ENCODE results near the gene CADM2.

CADM2 gene

GRCh38 chr3:85567071-85567676 lies 608.4 kb downstream of the CADM2 start:
- H3K36me3 ChIP-seq (ENCODE audit: insufficient read depth): no peaks in the 10 kb centered on the region
- no peak overlapping the region for H3K4me2 ChIP-seq
- H3K27me3 ChIP-seq (ENCODE audit: insufficient read depth, low read depth): no peaks in the 10 kb centered on the region
- H3K4me1 ChIP-seq (ENCODE audit: low read depth, poor library complexity, severe bottlenecking): no peaks in the 10 kb centered on the region
- no peaks in the 10 kb centered on the region for H3K79me2 ChIP-seq (ENCODE audit: insufficient read depth, low read depth)
- H2AFZ ChIP-seq (ENCODE audit: low read depth): no peak overlapping the region
- no peak overlapping the region for H3K9ac ChIP-seq
- 0 out of 2 replicates have a peak, but pooled peaks have one; percentile 19 for TF ChIP-seq CTCF (conservative IDR thresholded peaks at IDR 0.05; ENCODE audit: low read depth, low read length)
- no peaks in the 10 kb centered on the region for H4K20me1 ChIP-seq (ENCODE audit: insufficient read depth)
- no peak overlapping the region for H3K4me3 ChIP-seq (IDR thresholded peaks at IDR 0.05; ENCODE audit: insufficient read depth, low read depth, low read length)
- no peak overlapping the region for H3K27ac ChIP-seq

GRCh38 chr3:85570819-85571218 lies 612.0 kb downstream of the CADM2 start:
- Histone ChIP-seq H4K20me1 (ENCODE audit: insufficient read depth) (no peaks in the 10 kb centered on the region), H3K4me2 (no peak overlapping the region), H3K4me1 (ENCODE audit: low read depth, poor library complexity, severe bottlenecking) (no peaks in the 10 kb centered on the region), H3K27me3 (ENCODE audit: insufficient read depth, low read depth) (no peaks in the 10 kb centered on the region), H3K27ac (no peak overlapping the region), H3K4me3 (IDR thresholded peaks at IDR 0.05; ENCODE audit: insufficient read depth, low read depth, low read length) (no peak overlapping the region), H3K9ac (no peak overlapping the region), H2AFZ (ENCODE audit: low read depth) (no peak overlapping the region), H3K36me3 (ENCODE audit: insufficient read depth) (no peaks in the 10 kb centered on the region), H3K79me2 (ENCODE audit: insufficient read depth, low read depth) (no peaks in the 10 kb centered on the region)
- no peak for TF ChIP-seq CTCF (conservative IDR thresholded peaks at IDR 0.05; ENCODE audit: low read depth, low read length)

GRCh38 chr3:85571835-85572234 lies 613.0 kb downstream of the CADM2 start:
- H3K27ac ChIP-seq: no peak overlapping the region
- H3K4me3 ChIP-seq (IDR thresholded peaks at IDR 0.05; ENCODE audit: insufficient read depth, low read depth, low read length): no peak overlapping the region
- H3K4me2 ChIP-seq: no peak overlapping the region
- no peaks in the 10 kb centered on the region for H3K4me1 ChIP-seq (ENCODE audit: low read depth, poor library complexity, severe bottlenecking)
- no peak for TF ChIP-seq CTCF (conservative IDR thresholded peaks at IDR 0.05; ENCODE audit: low read depth, low read length)
- no peaks in the 10 kb centered on the region for H3K36me3 ChIP-seq (ENCODE audit: insufficient read depth)
- H4K20me1 ChIP-seq (ENCODE audit: insufficient read depth): no peaks in the 10 kb centered on the region
- H3K9ac ChIP-seq: no peak overlapping the region
- no peak overlapping the region for H2AFZ ChIP-seq (ENCODE audit: low read depth)
- no peaks in the 10 kb centered on the region for H3K79me2 ChIP-seq (ENCODE audit: insufficient read depth, low read depth)
- H3K27me3 ChIP-seq (ENCODE audit: insufficient read depth, low read depth): no peaks in the 10 kb centered on the region

DNA sequence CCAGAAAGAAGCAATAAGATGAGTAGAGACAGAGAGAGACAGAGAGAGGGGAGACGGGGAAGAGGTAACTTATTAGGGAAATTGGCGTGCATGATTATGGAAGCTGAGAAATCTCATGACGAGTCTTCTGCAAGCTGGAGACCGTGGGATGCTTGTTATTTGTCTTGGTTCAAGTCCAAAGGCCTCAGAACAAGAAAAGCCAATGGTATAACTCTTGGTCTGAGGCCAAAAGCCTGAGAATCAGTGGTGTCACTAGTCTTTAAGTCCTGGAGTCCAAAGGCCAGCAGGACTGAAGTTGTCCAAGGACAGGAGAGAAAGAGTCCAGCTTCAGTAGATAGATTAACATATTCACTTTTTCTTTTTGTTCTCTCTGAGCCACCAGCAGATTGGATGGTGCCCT lies 613.6 kb downstream of the CADM2 start:
- no peak overlapping the region for H3K4me3 ChIP-seq (IDR thresholded peaks at IDR 0.05; ENCODE audit: insufficient read depth, low read depth, low read length)
- no peaks in the 10 kb centered on the region for H3K4me1 ChIP-seq (ENCODE audit: low read depth, poor library complexity, severe bottlenecking)
- no peaks in the 10 kb centered on the region for H3K36me3 ChIP-seq (ENCODE audit: insufficient read depth)
- no peaks in the 10 kb centered on the region for H4K20me1 ChIP-seq (ENCODE audit: insufficient read depth)
- no peaks in the 10 kb centered on the region for H3K79me2 ChIP-seq (ENCODE audit: insufficient read depth, low read depth)
- no peak overlapping the region for H3K27ac ChIP-seq
- H3K27me3 ChIP-seq (ENCODE audit: insufficient read depth, low read depth): no peaks in the 10 kb centered on the region
- H2AFZ ChIP-seq (ENCODE audit: low read depth): no peak overlapping the region
- TF ChIP-seq CTCF (conservative IDR thresholded peaks at IDR 0.05; ENCODE audit: low read depth, low read length): no peak
- no peak overlapping the region for H3K9ac ChIP-seq
- no peak overlapping the region for H3K4me2 ChIP-seq

Data from KMS-11 (cell line).